Activated CD4-positive, alpha-beta T cell treated with anti-CD3 and anti-CD28 coated beads, Interleukin-2, amount 10 ng/mL, durations not matched to agents 7 days and 5 days (primary cell): ENCODE results near the gene TTC21A. TPM values are rescaled to one million over a fixed set of nuclear protein-coding genes. Genes with fewer than 3 reads are reported as not detected.

Experiments
- CTCF ChIA-PET: fragments of 350-600 bp; sonication (Branson Sonifier 250); formaldehyde crosslinking; loops from one replicate; lab custom pipeline; 2021; ENCODE audit warnings: antibody characterized with exemption; lab: Charles Lee
- POLR2A ChIA-PET: fragments of 350-600 bp; sonication (Branson Sonifier 250); formaldehyde crosslinking; loops from one replicate; lab custom pipeline; 2021; ENCODE audit warnings: antibody characterized with exemption; lab: Charles Lee
- DNase-seq: peaks from one replicate; pipeline ENCODE4 v3.0.0-alpha.2; 2020
- H3K27ac Mint-ChIP-seq: one replicate; pipeline ENCODE4 v1.8.0; 2021; ENCODE audit warnings: mild to moderate bottlenecking, moderate library complexity, mixed read lengths
- H3K27me3 Mint-ChIP-seq: one replicate; pipeline ENCODE4 v1.8.0; 2021; ENCODE audit warnings: mixed read lengths
- H3K36me3 Mint-ChIP-seq: one replicate; pipeline ENCODE4 v1.8.0; 2021; ENCODE audit warnings: low read depth, mixed read lengths
- H3K4me1 Mint-ChIP-seq: one replicate; pipeline ENCODE4 v1.8.0; 2021; ENCODE audit warnings: mixed read lengths
- H3K4me3 Mint-ChIP-seq: one replicate; pipeline ENCODE4 v1.8.0; 2021; ENCODE audit warnings: mild to moderate bottlenecking, moderate library complexity, mixed read lengths
- H3K9me3 Mint-ChIP-seq: one replicate; pipeline ENCODE4 v1.8.0; 2021; ENCODE audit warnings: mixed read lengths
- total RNA-seq, 2 experiments: library from RNA; stranded (reverse); gene quantifications; one replicate each; pipeline ENCODE4 v1.2.3, GENCODE V29; 2021

The TTC21A gene
- total RNA-seq, 2 experiments from 2014 or later: 3.8 to 5.1 TPM

GRCh38 chr3:39143051-39143885, 35.8 kb downstream of the TTC21A start:
- Mint-ChIP-seq H3K9me3 (no peaks in the 10 kb centered on the region), H3K4me1 (peaks cover 46% of the 10 kb centered on the region), H3K4me3 (no peak overlapping the region), H3K27ac (peak overlapping the region; percentile 31), H3K36me3 (peaks cover 49% of the 10 kb centered on the region), H3K27me3 (no peaks in the 10 kb centered on the region)
- POLR2A ChIA-PET: no interaction called here
- CTCF ChIA-PET: interaction anchor here (1.3 to 2.5 kb wide), 5 partner anchors 9 to 145 kb away, joined by 3 to 10 read pairs (median 4); no protein-coding TSS in a partner anchor
- DNase-seq: no peak

- H3K27me3 Mint-ChIP-seq: no peaks in the 10 kb centered on the region
- ChIA-PET CTCF (interaction anchor here (1.1 to 2.5 kb wide), 7 partner anchors 10 to 144 kb away, joined by 3 to 10 read pairs (median 4); no protein-coding TSS in a partner anchor), POLR2A (no interaction called here)
- H3K27ac Mint-ChIP-seq: no peak overlapping the region
- DNase-seq: no peak
- H3K4me3 Mint-ChIP-seq: no peak overlapping the region
- no peaks in the 10 kb centered on the region for H3K9me3 Mint-ChIP-seq
- peaks cover 56% of the 10 kb centered on the region for H3K4me1 Mint-ChIP-seq
- H3K36me3 Mint-ChIP-seq: peaks cover 49% of the 10 kb centered on the region
Measured at GRCh38 chr3:39144095-39144747, 36.7 kb downstream of the TTC21A start.

GRCh38 chr3:39144748-39145380, 37.4 kb downstream of the TTC21A start:
- Mint-ChIP-seq H3K27me3 (no peaks in the 10 kb centered on the region), H3K9me3 (no peaks in the 10 kb centered on the region), H3K4me3 (no peak overlapping the region), H3K4me1 (peaks cover 62% of the 10 kb centered on the region), H3K36me3 (peaks cover 49% of the 10 kb centered on the region), H3K27ac (no peak overlapping the region)
- DNase-seq: no peak
- ChIA-PET CTCF (interaction anchor here (1.1 to 2.5 kb wide), 6 partner anchors 11 to 64 kb away, joined by 3 to 10 read pairs (median 4); no protein-coding TSS in a partner anchor), POLR2A (no interaction called here)

- Mint-ChIP-seq H3K4me3 (peak overlapping the region; percentile 79), H3K27me3 (no peaks in the 10 kb centered on the region), H3K9me3 (no peaks in the 10 kb centered on the region), H3K36me3 (peaks cover 49% of the 10 kb centered on the region), H3K27ac (peak overlapping the region; percentile 97), H3K4me1 (peaks cover 70% of the 10 kb centered on the region)
- ChIA-PET CTCF (interaction anchor here (1.0 to 2.3 kb wide), 7 partner anchors 13 to 142 kb away, joined by 3 to 6 read pairs (median 4); no protein-coding TSS in a partner anchor), POLR2A (no interaction called here)
- no peak for DNase-seq
Measured at GRCh38 chr3:39146083-39146501, 38.6 kb downstream of the TTC21A start.

GRCh38 chr3:39146611-39147591, 39.4 kb downstream of the TTC21A start:
- Mint-ChIP-seq H3K36me3 (peaks cover 45% of the 10 kb centered on the region), H3K27ac (peak overlapping the region; percentile 97)
- POLR2A ChIA-PET: interaction anchor here (0.5 to 1.2 kb wide), 4 partner anchors 19 to 293 kb away, joined by 3 to 4 read pairs (median 3); no protein-coding TSS in a partner anchor

GRCh38 chr3:39147711-39148434, 40.4 kb downstream of the TTC21A start:
- peaks cover 74% of the 10 kb centered on the region for H3K4me1 Mint-ChIP-seq
- H3K27ac Mint-ChIP-seq: peak overlapping the region; percentile 97
- ChIA-PET POLR2A (interaction anchor here (1.0 to 1.2 kb wide), 2 partner anchors 30 to 140 kb away, joined by 3 read pairs; no protein-coding TSS in a partner anchor), CTCF (interaction anchor here (0.8 to 1.7 kb wide), 4 partner anchors 10 to 44 kb away, joined by 3 to 6 read pairs (median 6); no protein-coding TSS in a partner anchor)
- H3K9me3 Mint-ChIP-seq: no peaks in the 10 kb centered on the region
- H3K36me3 Mint-ChIP-seq: peaks cover 41% of the 10 kb centered on the region
- peak; percentile 67 for DNase-seq
- no peaks in the 10 kb centered on the region for H3K27me3 Mint-ChIP-seq
- peak overlapping the region; percentile 79 for H3K4me3 Mint-ChIP-seq

More at GRCh38 chr3:39146611-39147591, 39.4 kb downstream of the TTC21A start:
- peak; percentile 75 for DNase-seq
- H3K27me3 Mint-ChIP-seq: no peaks in the 10 kb centered on the region
- peaks cover 74% of the 10 kb centered on the region for H3K4me1 Mint-ChIP-seq
- CTCF ChIA-PET: interaction anchor here (0.8 to 2.3 kb wide), 9 partner anchors 9 to 141 kb away, joined by 3 to 6 read pairs (median 5); no protein-coding TSS in a partner anchor
- peak overlapping the region; percentile 79 for H3K4me3 Mint-ChIP-seq
- H3K9me3 Mint-ChIP-seq: no peaks in the 10 kb centered on the region

GRCh38 chr3:39148435-39149058, 41.1 kb downstream of the TTC21A start:
- no peaks in the 10 kb centered on the region for H3K27me3 Mint-ChIP-seq
- peaks cover 36% of the 10 kb centered on the region for H3K36me3 Mint-ChIP-seq
- H3K9me3 Mint-ChIP-seq: no peaks in the 10 kb centered on the region
- CTCF ChIA-PET: interaction anchor here (1.9 kb wide), 1 partner anchor 140 kb away, joined by 11 read pairs; no protein-coding TSS in a partner anchor
- H3K4me3 Mint-ChIP-seq: peak overlapping the region; percentile 79
- peaks cover 74% of the 10 kb centered on the region for H3K4me1 Mint-ChIP-seq
- DNase-seq: no peak
- POLR2A ChIA-PET: no interaction called here
- peak overlapping the region; percentile 97 for H3K27ac Mint-ChIP-seq

GRCh38 chr3:39149059-39149455, 41.6 kb downstream of the TTC21A start:
- ChIA-PET POLR2A (no interaction called here), CTCF (interaction anchor here (1.1 to 1.9 kb wide), 2 partner anchors 53 to 139 kb away, joined by 3 to 11 read pairs; no protein-coding TSS in a partner anchor)
- Mint-ChIP-seq H3K4me3 (peak overlapping the region; percentile 79), H3K27me3 (no peaks in the 10 kb centered on the region), H3K4me1 (peaks cover 75% of the 10 kb centered on the region), H3K9me3 (no peaks in the 10 kb centered on the region), H3K36me3 (peaks cover 30% of the 10 kb centered on the region), H3K27ac (peak overlapping the region; percentile 97)
- DNase-seq: no peak

GRCh38 chr3:39149498-39150147, 42.1 kb downstream of the TTC21A start:
- Mint-ChIP-seq H3K27me3 (no peaks in the 10 kb centered on the region), H3K4me1 (peaks cover 78% of the 10 kb centered on the region), H3K36me3 (peaks cover 25% of the 10 kb centered on the region), H3K4me3 (peak overlapping the region; percentile 79), H3K27ac (peak overlapping the region; percentile 97), H3K9me3 (no peaks in the 10 kb centered on the region)
- DNase-seq: no peak
- ChIA-PET CTCF (interaction anchor here (1.1 to 1.9 kb wide), 5 partner anchors 29 to 142 kb away, joined by 3 to 11 read pairs (median 3); no protein-coding TSS in a partner anchor), POLR2A (no interaction called here)

GRCh38 chr3:39150148-39150802, 42.8 kb downstream of the TTC21A start:
- Mint-ChIP-seq H3K4me3 (peak overlapping the region; percentile 89), H3K9me3 (no peaks in the 10 kb centered on the region), H3K36me3 (peaks cover 21% of the 10 kb centered on the region), H3K27me3 (no peaks in the 10 kb centered on the region), H3K27ac (peak overlapping the region; percentile 97), H3K4me1 (peaks cover 79% of the 10 kb centered on the region)
- CTCF ChIA-PET: interaction anchor here (0.9 to 1.9 kb wide), 7 partner anchors 8 to 142 kb away, joined by 3 to 11 read pairs (median 3); no protein-coding TSS in a partner anchor
- DNase-seq: no peak
- POLR2A ChIA-PET: no interaction called here
